ENCODE measurements around the gene FGD4.

DNA sequence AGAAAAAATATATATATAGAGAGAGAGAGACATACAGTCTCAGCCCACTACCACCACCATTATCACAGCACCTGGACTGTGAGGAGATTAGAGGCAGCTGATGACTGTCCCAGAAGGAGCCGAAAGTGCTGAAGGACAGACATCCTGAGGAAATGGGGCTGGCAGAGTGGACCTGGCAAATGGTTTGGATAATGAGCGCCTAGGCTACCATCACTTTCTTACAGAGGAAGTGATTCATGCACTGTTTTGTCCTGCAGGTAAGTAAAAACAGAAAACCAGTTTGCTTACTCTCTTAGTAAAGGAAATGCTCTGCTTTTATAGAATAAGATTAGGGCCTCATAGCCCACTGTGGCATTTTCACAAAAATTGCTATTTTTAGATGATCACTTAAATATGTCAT, 251.2 kb downstream of the FGD4 start:
- TF ChIP-seq POLR2AphosphoS5 (IDR thresholded peaks at IDR 0.05; ENCODE audit: borderline replicate concordance, low read depth, low read length) (no peak), FOXP2 (optimal IDR thresholded peaks at IDR 0.05; ENCODE audit: control extremely low read depth, extremely low read length, insufficient read depth) (no peak)
